ENCODE measurements around the gene THADA.
"Not testable (repeated sequence)": the region's sequence is repeated elsewhere in the genome, so short reads cannot be mapped to it uniquely, and the experiment has no call there.

THADA gene

GRCh38 chr2:43559391-43560230, 36.2 kb downstream of the THADA start:
- peak; percentile 31 for DNase-seq (ENCODE audit: extremely low spot score)
- TF ChIP-seq CTCF (IDR thresholded peaks at IDR 0.05; ENCODE audit: control extremely low read depth, extremely low read depth, low read depth, missing control alignments) = no peak
- ChIA-PET POLR2A (no interaction called here), CTCF (interaction anchor here (0.6 to 2.0 kb wide), 15 partner anchors 9 to 731 kb away, joined by 3 to 15 read pairs (median 3); no protein-coding TSS in a partner anchor)

GRCh38 chr2:43557196-43557595, 38.6 kb downstream of the THADA start:
- POLR2A ChIA-PET = no interaction called here
- TF ChIP-seq CTCF (IDR thresholded peaks at IDR 0.05; ENCODE audit: control extremely low read depth, extremely low read depth, low read depth, missing control alignments) = no peak
- no peak for DNase-seq (ENCODE audit: extremely low spot score)
- CTCF ChIA-PET = interaction anchor here (0.9 to 3.4 kb wide), 6 partner anchors 9 to 729 kb away, joined by 3 to 17 read pairs (median 5); no protein-coding TSS in a partner anchor

GRCh38 chr2:43556256-43556655, 39.6 kb downstream of the THADA start:
- TF ChIP-seq CTCF (IDR thresholded peaks at IDR 0.05; ENCODE audit: control extremely low read depth, extremely low read depth, low read depth, missing control alignments) = no peak
- no peak for DNase-seq (ENCODE audit: extremely low spot score)
- CTCF ChIA-PET = interaction anchor here (0.8 to 3.4 kb wide), 8 partner anchors 10 to 728 kb away, joined by 3 to 17 read pairs (median 6); no protein-coding TSS in a partner anchor
- POLR2A ChIA-PET = no interaction called here

- TF ChIP-seq CTCF (IDR thresholded peaks at IDR 0.05; ENCODE audit: control extremely low read depth, extremely low read depth, low read depth, missing control alignments) = no peak
- CTCF ChIA-PET = interaction anchor here (1.1 to 2.2 kb wide), 3 partner anchors 11 to 57 kb away, joined by 3 to 11 read pairs (median 7); no protein-coding TSS in a partner anchor
- DNase-seq (ENCODE audit: extremely low spot score) = no peak
- POLR2A ChIA-PET = no interaction called here
Measured at GRCh38 chr2:43553341-43553855, 42.4 kb downstream of the THADA start.

- POLR2A ChIA-PET = no interaction called here
- CTCF ChIA-PET = interaction anchor here (0.5 to 2.2 kb wide), 2 partner anchors 10 to 339 kb away, joined by 3 to 11 read pairs; no protein-coding TSS in a partner anchor
- no peak for DNase-seq (ENCODE audit: extremely low spot score)
- no peak for TF ChIP-seq CTCF (IDR thresholded peaks at IDR 0.05; ENCODE audit: control extremely low read depth, extremely low read depth, low read depth, missing control alignments)
Measured at GRCh38 chr2:43551990-43552389, 43.8 kb downstream of the THADA start.

GRCh38 chr2:43548381-43548780, 47.5 kb downstream of the THADA start:
- CTCF ChIA-PET = interaction anchor here (1.0 kb wide), 1 partner anchor 11 kb away, joined by 3 read pairs; no protein-coding TSS in a partner anchor
- DNase-seq (ENCODE audit: extremely low spot score); POLR2A ChIA-PET: not testable (repeated sequence)
